Measurements from ENCODE around the gene AKAP7.

The AKAP7 gene

GRCh38 chr6:131134220-131134979 is 867 bp upstream of the AKAP7 start:
- no peak for DNase-seq

- DNase-seq: no peak
Observed at GRCh38 chr6:131134980-131135243, 355 bp upstream of the AKAP7 start.

DNA sequence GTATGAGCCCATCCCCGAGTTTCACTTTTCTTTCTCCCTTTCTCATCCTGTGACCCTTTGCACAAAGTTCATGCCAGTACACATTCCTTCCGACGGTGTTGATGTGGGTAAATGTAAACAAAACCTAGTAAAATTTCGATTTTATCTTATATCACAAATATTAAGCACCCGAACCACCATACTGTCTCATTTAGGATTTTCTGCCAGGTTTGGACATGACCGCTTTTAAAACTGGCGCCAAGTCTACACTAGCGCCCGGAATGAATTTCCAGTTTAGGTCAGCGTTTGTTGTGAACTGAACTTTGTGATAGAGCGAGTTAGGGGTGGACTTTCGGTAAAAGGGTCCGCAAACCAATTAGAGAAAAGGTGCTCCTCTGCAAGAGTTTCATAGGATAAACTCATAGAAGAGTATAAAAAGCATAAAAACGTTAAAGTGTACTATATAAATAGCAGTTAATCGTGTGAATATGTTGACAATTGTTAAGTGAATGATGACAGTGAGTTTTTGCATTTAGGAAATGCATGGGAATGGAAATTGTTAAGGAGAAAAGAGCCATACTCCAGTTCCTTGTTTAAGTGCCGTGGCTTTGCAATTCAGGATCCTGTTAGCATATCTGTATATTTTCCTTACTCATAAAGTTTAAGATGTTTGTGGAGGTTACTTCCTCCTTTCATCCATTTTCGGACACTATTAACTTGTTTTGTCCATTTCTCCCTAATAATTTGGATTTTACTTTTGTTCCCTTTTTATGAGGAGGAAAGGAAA is 937 bp downstream of the AKAP7 start:
- no peak for DNase-seq

DNA sequence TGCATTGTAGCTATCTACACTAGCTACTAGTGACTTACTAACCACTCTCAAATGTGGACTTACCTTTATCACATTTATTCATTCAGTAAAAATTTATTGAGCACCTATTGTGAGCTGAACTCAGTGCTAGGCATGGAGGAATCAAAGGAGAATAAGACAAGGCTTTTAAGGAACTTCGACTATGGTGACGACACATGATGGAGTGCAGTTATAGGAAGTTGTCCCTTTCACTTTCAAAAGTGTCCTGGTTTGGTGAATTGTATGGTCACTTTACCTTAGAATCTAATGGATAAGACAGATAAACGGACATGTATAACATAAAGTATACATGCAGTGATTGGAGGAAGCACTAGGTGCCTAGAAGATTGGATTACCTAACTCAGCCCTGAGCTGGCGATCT is 4.3 kb downstream of the AKAP7 start:
- DNase-seq: no peak

DNA sequence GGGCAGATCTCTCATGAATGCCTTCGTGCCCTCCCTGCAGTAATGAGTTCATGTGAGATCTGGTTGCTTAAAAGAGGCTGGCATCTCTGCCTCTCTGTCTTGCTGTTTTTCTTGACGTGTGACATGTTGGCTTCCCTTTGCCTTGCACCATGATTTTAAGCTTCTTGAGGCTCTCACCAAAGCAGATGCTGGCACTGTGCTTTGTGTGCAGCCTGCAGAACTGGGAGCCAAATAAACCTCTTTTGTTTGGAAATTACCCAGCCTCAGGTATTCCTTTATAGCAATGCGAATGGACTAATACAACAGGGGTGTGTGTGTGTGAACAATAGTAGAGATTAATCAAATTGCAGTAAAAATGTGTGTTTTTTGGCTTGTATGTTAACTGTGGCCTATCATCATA is 8.1 kb downstream of the AKAP7 start:
- no peak for DNase-seq

DNA sequence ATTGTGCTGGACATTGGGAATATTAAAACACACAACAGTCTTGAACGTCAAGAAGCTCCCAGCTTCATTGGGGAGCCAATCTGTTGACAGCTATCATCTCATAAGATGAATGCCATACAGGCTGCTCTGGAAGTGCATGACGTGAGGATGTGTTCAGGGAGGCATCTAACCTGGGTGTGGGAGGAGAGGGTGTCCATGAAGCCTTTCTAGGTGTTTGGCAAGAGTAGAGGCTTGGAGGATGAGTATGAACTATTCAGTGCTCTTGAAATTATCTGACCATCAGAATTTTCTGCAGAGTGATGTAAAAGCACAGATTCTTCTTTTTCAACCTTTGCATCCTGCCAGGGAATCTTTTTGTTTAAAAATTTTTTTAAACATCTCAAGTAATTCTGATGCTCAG is 11.6 kb downstream of the AKAP7 start:
- DNase-seq: no peak

DNA sequence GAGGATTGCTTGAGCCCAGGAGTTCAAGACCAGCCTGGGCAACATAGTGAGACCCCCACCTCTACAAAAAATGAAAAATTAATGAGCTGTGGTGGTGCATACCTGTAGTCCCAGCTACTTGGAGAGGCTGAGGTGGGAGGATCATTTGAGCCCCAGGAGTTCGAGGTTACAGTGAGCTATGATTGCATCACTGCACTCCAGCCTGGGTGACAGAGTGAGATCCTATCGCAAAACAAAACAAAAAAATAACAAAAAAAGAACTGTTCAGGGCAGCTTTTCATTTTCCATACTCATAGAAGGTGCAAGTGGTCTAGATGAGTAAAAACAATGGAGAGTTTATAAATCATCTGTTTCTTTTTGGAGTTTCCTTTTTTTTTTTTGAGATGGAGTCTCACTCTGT is 21.1 kb downstream of the AKAP7 start:
- no peak for DNase-seq

GRCh38 chr6:131159578-131159977 is 24.3 kb downstream of the AKAP7 start:
- DNase-seq: no peak

DNA sequence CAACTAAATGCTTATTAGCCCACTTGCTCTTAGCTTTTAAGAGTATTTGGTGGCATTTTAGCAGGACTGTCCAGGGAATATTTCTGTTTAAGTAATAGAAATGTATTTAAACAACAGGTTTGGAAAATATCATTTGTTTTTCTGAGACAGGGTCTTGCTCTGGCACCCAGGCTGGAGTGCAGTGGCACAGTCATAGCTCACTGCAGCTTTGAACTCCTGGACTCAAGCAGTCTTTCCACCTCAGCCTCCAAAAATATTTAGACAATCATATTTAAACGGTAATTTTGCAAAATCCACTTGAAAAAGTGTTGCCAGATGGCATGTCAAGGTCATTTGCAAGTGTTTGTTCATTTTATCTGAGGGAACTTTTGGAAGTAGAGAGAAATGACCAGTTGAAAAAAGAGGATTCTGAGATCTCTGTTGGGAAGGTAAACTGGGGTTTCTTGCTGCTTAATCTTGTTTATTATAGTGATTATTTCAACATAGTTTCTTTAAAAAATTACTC is 25.0 kb downstream of the AKAP7 start:
- DNase-seq: no peak

DNA sequence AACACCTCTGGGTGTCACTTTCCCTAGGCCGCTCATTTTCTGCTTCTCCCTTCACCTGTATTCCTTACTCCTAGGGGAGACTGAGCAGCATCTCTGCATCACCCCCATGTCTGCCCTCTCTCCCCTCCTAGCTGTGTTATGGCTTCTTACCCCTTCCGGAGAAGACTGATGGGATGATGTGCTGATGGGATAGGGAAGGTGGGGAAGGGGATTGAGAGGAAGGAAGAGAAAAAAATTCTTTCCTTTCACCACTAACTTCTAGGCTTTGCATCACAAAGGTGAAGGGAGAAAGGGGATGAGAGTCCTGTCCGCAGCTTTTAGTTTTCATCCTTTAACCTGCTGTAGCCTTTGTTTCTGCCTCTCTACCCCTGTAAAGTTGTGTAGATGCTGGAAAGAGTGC is 26.7 kb downstream of the AKAP7 start:
- DNase-seq: no peak

- DNase-seq: no peak
Observed at GRCh38 chr6:131163886-131164285, 28.6 kb downstream of the AKAP7 start.

DNA sequence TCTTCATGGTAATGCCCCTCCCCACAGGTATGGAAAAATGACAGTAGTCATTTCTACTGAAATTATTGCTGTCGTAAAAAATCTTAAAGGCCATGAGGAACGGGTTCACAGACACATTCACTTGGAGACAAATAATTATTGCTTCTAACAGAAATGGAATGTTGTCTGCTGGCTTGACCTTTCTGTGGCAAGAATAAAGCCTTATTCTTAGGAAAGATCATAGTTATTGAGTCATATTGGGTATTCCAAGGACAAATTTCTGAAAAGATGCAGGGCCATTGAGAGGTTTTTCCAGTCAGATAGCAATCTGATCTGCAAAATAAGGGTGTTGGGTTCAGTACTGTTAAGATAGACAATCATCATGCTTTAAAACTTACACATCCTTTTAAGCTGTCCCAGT is 29.2 kb downstream of the AKAP7 start:
- no peak for DNase-seq

- no peak for DNase-seq
Observed at GRCh38 chr6:131167773-131168172, 32.5 kb downstream of the AKAP7 start.

- no peak for DNase-seq
Observed at GRCh38 chr6:131169613-131170012, 34.3 kb downstream of the AKAP7 start.

GRCh38 chr6:131172222-131172621 is 37.0 kb downstream of the AKAP7 start:
- no peak for DNase-seq

- DNase-seq: no peak
Observed at GRCh38 chr6:131173680-131174079, 38.4 kb downstream of the AKAP7 start.

- no peak for DNase-seq
Observed at GRCh38 chr6:131175564-131175963, 40.3 kb downstream of the AKAP7 start.

DNA sequence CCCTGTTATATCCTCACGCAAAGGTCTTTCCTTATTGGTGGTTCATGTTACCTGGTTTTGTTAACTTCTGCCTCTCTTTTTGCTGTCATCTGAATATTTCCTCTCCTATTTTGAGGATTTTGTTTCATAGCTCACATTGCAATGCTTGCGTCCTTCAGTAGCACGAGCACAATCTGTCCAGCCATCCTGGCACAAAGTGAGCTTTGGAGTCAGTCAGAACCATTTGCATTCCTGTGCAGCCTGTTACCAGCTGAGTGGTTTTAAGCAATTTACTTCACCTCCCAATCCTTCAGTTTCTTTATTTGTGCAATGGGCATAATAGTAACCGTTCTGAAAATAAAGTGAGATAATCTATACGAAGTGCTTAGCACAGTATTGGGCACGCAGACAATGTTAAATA is 42.7 kb downstream of the AKAP7 start:
- no peak for DNase-seq

GRCh38 chr6:131182991-131183425 is 47.7 kb downstream of the AKAP7 start:
- no peak for DNase-seq

- no peak for DNase-seq
Observed at GRCh38 chr6:131183427-131184095, 48.3 kb downstream of the AKAP7 start.

DNA sequence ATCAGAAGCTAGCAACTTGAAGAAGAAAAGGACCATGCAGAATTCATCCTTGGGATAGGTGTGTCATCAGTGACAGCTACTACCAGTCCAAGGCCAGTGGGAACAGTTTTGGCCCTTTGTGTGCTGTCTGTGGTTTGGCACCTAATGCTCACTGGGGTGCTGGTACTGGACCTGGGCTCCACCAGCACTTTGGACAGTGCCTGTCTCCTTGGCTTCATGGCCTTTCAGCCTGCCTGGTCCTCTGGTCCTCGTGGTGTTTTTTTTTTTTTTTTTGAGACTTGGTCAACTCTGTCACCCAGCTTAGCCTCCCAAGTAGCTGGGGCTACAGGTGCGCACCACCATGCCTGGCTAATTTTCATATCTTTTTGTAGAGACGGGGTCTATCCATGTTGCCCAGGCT is 56.3 kb downstream of the AKAP7 start:
- no peak for DNase-seq

DNA sequence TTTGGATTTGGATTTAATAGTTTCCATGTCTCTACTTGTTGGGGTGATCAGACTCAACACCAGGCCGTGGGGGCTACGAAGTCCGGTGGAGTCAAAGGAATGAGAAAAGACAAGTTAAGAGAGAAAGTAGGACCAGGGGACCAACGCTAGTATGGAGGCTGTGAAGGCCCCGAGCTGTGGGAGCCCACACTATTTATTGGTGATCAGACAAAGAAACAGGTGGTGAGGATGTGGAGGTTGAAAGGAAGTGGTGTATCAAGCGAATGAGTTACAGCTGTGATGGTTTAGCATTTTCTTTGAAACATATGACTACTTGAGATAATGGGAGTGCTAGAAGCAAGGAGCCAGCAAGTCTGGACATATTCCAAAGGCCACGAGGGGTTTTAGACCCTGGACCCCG is 62.4 kb downstream of the AKAP7 start:
- no peak for DNase-seq

GRCh38 chr6:131199568-131200272 is 64.5 kb downstream of the AKAP7 start:
- peak; percentile 10 for DNase-seq

Measured in NCI-H748 treated with DMSO at 0.1 percent for 48 hours (cell line).